NCI-H2029 (cell line): ENCODE measurements around the gene COL27A1.

Experiments used
- DNase-seq: peaks from one replicate; lab custom pipeline; 2025; lab: John Stamatoyannopoulos, UW

COL27A1 gene

DNA sequence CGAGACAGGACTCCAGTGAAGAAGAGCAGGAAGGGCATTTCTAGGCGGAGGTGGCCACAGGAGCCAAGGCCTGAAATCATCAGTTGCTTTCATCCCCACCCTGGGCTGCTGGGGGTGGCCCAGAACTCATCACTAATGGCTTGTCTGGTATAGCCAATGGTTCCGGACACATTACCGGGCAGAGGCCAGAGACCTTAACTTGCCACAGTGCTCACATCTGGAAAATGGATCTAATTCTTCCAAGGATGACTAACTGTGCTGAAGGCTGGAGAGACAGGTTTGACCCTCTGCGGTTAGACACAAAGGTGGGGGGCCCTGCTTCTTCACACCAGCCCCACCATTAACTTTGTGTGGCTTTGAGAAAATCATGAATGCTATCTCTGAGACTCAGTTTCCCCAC lies 6.2 kb upstream of the COL27A1 start:
- no peak for DNase-seq

DNA sequence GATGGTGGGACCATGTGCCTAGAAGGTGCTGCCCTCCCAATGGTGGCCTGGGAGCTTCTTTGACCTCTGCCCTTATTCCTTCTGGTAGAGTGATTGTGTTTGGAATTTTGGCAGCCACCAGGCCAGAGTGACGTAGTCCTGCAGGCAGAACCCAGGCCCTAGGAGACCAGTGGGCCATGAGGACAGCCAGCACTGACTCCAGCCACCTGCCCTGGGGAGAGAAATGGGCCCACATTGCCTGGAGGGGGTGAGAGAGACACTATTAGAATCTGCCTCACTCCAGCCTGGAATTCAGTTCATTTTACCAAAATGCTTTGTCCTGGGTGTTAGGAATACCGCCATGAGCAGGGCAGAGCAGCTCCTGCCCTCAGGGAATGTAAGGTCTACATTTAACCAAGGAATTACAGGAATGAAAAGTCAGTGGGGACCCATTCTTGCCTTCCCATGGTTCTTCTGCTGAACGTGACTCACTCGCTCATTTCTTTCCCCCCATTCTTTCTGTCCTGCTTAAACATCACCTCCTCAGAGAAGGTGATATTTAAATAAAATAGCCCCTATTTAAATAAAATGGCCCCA lies 5.5 kb upstream of the COL27A1 start:
- DNase-seq: no peak

DNA sequence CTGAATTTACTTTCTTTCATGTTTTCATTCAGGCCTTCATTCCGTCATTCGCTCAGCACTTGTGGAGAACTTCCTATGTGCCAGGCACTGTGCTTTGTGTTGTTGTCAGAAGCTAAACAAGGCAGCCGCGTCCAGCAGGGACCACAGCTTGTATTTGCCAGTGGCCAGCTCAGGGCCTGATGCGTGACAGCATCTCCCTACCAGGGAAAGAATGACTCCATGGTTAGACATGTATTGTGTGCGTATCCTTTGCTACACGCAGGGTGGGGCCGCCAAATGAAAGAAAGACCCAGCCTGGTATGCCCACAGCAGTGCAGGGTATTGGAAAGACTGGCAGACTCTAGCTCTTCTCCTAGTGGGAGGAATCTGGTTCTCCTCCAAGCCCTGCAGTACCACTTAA lies 4.7 kb upstream of the COL27A1 start:
- DNase-seq: no peak

DNA sequence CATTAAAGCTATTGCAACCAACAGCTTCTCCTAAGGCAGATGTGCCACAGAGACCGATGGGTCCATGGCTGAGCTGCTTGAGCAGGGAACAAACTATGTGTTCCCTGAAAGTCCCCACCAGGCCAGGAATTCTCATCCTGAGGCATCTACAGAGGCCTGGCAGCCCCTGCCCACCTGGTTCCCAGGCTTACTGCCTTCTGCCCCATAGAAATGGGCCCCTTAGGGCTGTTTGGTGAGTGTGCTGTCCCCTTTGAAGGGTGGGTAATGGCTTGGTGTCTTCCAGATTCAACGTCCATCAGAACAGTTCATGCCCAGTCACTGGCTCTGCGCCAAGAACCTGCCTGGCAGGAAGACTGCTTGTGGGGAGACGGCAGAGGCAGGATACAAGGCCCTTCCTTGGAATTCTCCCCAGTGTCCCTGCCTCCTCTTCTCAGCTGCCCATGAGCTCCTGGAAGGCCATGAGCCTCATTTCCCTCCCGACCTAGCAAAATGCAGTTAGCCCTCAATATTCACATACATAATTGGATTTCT lies 3.8 kb upstream of the COL27A1 start:
- no peak for DNase-seq

DNA sequence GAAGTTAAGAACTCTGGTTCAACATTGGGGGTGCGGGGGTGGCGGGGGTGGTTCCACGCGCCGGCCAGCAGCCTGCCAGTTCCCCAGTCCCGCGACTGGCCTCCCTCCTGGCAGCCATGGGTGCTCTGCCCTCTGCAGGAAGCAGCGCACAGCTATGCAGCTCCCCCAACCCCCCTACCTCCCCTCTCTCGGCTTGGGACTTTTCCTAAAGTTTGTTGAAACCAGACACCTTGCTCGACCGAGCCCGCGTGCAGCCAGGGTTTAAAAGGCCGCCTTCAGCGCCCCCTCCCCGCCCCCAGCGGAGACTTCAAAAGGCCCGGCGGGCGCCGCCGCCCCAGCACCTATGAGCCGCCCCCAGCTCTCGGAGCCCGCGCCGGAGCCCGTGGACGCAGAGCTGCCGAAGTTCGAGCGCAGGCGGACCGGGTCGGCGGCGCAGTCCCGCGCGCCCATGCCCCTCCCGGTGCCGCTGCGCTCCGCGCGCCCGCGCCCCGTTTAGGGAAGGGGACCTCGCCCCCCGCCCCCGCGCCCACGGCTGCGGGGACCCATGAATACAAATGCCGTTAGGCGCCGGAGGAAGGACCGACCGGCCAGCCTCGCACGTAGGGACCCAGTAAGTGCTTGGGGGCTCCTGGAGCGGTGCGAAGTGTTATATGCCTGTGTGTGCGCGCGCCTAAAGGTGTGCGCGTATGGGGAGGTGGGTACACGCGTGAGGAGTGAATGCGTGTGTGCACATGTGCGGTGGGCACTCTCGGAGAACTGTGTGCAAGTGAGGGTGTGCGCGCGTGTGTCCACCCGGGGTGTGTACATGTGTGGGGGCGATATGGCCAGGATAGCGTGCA lies 1.4 kb upstream of the COL27A1 start:
- DNase-seq: no peak

DNA sequence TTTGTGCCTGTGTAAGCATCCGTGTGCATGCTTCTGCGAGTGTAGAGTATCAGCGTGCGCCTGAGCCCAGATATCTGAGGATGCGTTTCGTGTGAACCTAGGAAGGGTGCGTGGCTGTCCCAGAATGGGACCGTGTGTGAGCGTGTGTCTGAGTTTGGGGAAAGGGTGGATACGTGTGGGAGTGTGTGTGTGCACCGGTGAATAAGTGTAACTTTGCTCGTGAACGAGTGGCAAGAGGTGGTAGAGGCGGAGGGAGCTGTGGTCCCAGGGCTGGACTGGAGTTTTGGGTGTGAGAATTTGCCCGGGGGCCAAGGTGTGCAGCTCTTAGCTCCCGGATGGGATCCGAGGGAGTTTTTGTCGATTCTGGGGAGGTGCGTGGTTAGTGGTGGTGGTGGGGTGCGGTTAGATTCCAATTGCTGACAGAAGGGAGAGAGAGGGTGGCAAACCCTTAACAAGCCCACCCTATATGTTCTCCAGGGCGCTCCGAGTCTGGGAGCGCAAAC lies 686 bp upstream of the COL27A1 start:
- no peak for DNase-seq

DNA sequence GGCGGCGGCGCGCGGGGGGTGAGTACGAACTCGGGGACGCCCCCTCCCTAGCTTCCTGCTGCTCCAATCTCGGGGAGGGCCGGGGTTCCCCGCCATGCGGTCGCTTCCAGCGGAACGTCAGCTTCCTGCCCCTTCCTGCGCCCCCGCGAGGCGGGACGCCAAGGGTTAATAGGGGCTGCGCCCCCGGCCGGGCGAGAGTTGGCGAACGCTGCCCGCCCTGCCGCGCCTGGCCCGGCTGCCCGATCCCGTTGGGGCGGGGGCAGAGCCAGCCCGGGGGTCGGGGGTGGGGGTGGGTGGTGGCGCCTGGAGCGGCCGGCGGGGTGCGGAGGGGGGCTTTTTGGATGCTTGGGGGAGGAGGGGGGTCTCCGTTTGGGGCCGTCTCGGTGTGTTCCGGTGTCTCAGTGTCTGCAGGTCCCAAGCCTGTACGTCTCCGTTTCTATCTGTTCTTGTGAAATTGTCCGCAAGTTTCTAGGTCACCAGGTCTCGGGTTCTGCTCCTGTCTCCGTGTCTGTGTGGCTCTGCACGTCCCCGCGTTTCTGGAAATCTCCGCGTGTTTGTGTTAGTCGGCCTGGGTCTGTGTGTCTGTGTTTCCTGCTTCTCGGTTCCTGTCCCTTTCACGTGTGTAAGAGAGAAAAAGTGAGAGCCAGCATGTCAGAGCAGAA lies 789 bp downstream of the COL27A1 start:
- no peak for DNase-seq

DNA sequence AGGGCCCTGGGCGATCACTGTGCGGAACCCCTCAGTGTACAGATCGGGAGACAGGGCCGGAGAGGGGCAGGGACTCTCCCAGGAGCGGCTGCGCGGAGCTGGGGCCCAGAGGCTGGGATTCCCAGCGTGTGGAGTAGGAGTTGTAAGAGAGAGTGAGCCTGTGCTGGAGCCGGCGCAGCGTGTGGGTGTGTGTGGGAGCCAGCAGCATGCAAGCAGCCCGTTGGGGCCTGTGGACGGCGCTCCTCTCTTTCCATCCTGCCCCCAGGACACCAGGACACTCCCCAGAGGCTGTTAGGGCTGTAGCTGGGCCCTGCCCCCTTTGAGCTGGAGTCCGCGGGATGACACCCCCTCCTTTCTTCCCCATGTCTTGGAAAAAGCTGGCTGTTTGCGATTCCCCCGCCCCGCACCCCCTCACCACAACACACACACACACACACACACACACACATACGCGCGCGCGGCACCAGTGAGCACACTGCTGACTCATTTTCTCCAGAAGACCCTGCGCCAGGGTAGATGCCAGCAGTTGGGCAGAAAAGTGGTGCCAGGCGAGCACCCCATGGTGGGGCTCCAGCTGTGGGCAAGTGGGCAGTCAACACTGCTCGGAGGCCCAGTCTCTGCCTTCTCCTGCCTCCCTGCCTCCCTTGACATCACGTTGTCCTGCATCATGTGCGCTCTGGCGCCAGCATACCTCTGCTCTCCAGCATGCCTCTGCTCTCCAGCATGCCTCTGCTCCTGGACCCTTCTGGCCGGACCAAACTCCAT lies 1.5 kb downstream of the COL27A1 start:
- no peak for DNase-seq

DNA sequence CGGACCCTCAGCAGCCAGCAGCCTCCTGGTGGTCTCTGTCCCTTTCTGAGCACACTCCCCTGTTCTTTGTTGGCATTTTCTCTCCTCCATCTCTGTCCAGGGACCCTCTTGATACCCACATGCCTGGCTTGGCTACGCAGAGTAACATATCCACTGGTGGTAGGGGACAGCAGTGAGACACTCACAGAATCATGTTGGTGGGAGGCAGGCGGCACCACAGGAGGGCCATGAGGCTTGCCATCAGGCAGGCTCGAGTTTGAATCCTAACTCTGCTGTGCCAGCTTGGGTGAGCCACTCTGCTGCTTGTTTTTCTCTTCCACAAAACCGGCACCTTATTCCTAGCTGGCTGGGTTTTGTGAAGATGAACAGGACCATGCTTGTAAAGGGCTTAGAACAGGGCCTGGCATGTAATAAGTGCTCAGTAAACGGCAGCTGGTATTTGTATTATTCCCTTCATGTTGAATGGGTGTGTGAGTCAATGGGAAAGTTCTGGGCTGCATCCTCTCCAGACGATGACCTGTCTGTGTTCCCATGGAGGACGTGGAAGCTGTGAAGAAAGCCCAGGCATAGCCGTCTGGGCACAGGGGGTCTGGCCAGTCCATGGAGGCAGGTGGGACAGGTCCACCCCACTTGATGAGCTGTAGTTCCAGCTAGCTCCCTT lies 2.3 kb downstream of the COL27A1 start:
- DNase-seq: no peak

DNA sequence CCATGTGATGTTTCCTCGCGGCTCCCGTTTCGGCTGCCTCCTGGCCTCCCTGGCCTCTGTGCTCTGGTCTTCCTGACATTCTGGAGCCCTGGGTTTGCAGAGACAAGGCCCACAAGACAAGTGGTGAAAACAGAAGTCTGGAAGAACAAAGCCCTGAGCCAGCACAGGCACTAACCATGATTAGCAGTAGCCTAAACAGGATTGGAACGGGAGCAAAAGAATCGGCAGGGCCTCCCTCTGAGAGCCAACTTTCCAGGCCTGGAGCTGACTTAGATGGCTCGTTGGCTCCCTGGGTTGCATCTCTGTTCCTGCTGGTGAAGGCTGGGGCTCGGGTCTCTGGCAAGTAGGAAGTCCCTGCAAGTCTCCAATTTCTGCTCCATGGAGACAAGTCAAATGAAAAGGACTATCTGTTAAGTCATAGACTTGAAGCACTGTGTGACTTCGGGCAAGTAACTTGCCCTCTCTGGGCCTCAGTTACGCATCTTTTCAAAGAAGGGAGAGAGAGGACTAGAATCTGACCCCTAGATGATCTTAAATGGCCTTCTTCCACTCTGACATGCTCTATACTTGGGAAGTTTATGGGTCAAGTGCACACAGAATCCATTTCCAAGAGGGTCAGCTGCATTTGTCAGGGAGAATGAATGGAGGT lies 3.3 kb downstream of the COL27A1 start:
- no peak for DNase-seq

DNA sequence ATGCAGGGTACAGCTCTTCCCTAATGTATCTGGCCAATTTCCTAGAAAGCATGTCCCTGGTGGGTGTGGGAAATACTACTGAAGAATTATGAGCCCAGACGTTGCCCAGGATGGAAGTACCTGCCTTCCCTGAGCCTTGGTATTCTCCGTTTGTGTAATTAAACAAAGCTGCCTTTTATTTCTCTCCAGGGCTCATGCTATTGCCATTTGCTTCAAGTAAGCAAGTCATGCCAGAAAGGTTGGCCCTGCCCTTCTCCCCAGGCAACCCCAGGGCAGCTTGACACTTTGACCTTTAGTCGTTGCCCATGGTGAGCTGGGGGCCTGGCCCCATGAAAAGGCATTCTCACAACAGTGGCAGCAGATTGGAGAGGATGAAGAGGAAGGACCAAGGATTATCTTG lies 4.4 kb downstream of the COL27A1 start:
- no peak for DNase-seq

DNA sequence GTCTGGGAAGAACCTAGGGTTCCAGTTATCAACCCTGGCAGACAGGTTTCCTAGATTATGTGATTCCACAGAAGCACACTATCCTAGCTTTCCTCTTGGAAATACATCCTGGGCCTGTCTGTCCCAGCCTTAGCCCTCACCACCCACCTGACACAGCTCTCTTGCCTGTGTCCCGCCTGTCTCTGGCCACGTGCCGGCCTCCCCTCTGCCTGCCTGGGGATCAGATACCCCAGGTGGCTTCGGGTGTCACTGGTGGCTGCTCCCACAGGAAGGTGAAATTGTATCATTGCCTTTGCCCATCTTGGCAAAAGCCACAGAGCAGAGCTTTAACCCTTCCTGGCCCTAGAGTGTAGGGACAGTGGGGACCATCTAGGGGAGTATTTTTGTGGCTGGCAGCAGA lies 6.2 kb downstream of the COL27A1 start:
- DNase-seq: no peak

DNA sequence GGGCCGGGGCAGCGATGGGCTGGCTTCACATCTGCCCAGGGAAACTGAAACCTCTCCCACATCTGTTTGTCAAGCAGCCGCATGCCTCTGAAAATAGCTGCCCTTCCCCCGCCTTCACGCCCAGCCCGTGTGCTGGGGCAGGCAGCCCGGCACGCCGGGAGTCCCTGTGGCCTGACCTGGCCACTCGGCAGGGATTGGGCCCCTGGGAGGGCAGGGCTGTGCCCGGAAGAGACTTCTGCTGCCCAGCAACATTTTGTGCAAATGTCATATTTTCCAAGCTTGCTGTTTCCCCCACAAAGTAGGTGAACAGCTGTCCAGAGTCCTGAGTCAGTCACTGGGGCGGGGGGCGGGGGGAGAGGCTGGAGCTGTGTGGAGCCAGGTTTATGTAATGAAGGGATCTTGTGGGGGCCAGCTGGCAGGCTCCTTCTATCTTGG lies 8.2 kb downstream of the COL27A1 start:
- no peak for DNase-seq

DNA sequence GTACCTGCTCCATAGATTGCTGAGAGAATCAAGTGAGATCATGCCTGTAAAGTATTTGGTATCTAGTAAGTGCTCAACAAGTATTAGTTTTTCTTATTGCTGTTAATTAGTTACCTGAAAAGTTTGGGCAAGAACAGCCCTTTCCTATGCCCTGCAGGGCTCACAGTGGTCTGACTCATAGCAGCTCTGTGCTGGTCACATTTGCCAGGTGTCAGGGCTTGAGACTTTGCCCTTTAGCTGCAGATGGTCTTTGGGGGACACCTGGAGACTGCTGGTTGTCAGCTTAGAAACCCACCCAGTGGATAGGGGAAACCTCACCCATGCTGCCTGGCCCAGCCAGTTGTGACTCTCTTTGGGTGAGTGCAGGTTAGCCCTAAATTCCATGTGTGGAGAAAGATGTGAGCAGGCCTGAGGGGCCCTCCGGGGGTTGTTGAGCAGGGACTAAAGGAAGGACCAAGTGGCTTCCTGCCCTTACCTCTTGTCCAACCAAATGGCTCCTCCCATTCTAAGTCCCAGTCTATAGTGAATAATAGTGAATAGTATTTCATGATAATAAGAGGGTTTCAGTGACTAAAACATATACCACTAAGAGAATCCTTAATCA lies 9.0 kb downstream of the COL27A1 start:
- no peak for DNase-seq

DNA sequence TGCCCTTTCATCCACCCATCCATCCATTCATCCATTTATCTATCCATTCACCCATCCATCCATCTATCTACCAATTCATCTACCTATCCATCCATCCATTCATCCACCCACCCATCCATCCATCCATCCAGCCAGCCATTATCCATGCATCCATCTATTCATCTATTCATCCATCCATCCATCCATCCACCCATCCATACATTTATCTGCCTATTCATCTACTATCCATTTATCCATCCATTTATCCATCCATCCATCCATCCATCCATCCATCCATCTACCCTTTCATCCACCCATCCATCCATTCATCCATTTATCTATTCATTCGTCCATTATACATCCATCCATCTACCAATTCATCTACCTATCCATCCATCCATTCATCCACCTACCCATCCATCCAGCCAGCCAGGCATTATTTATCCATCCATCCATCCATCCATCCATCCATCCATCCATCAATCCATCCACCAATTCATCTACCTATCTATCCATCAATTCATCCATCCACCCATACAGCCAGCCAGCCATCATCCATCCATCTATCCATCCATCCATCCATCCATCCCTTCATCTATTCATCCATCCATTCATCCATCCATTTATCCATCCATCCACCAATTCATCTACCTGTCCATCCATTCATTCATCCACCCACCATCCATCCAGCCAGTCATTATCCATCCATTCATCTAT lies 10.2 kb downstream of the COL27A1 start:
- DNase-seq: no peak

DNA sequence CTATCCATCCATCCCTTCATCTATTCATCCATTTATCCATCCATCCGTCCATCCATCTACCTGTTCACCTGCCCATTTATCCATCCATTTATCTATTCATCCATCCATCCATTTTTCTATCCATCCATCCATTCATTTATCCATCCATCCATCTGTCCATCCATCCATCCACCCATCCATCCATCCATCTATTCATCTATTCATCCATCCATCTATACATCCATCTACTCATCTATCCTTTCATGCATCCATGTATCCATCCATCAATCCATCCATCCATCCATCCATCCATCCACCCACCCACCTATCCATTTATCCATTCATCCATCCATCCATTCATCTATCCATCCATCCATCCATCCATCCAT lies 10.8 kb downstream of the COL27A1 start:
- no peak for DNase-seq

DNA sequence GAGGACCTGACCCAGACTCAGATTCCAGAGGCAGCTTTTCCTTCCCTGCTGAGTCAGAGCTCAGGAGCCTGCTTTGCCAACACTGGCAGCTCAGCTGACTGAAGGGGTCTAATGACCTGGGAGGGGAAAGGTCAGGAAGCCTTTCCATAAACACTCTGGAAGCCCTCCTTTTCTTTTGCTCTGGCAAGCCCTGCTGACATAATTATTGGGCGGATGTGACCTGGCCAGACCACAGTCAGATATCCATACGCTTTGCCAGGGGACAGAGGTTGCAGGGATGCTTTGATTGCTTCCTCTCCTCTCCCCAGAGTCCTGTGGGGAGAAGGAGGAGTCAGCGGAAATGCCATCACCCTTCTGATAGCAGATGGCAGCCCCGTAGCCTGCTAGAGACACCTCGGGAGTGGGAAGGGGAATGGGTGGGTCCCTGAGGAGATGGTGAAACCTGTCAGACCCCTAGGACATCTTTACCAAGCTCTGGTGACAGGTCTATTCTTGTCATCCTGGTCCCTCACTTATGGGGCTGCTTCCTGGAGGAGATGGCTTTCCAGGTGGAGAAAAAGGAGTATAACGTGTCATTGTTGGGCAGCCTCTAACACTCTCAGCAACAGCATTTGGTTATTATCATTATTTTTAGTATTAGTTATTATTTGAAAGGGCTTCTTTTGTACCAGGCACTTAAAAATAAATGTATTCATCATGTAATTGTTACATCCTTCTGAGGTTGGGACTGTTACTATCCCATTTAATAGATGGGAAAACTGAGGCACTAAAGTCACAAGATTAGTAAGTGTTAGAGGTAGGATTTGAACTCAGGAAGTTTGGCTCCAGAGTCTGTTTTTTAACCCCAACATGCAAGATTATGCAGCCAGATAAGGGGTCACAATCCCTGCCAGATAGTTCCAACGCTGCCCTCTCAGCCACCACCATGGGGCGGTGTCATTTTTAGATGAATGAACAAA lies 11.6 kb downstream of the COL27A1 start:
- DNase-seq: no peak

DNA sequence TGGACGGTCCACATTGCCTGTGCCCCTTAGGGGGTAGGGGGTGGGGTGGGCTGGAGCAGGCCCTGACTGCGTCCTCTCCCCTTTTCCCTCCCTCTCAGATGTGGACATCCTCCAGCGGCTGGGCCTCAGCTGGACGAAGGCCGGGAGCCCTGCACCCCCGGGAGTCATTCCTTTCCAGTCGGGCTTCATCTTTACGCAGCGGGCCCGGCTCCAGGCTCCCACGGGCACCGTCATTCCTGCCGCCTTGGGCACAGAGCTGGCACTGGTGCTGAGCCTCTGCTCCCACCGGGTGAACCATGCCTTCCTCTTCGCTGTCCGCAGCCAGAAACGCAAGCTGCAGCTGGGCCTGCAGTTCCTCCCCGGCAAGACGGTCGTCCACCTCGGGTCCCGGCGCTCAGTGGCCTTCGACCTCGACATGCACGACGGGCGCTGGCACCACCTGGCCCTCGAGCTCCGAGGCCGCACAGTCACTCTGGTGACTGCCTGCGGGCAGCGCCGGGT lies 12.3 kb downstream of the COL27A1 start:
- no peak for DNase-seq
